Keratinocyte (primary cell): Measurements from ENCODE around the gene ODAD3. TPM values are rescaled to one million over a fixed set of nuclear protein-coding genes. Genes with fewer than 3 reads are reported as not detected.
"Not testable (repeated sequence)": the region's sequence is repeated elsewhere in the genome, so short reads cannot be mapped to it uniquely, and the experiment has no call there.

Source experiments
- DNase-seq: peaks from one replicate; pipeline ENCODE4 v3.0.0-alpha.2; 2011; ENCODE audit warnings: low read depth, missing footprints, low spot score
- FAIRE-seq: peaks from 2 replicates; lab custom pipeline; 2011; peaks lifted over from hg19 to GRCh38; lab: Jason Lieb, UNC
- H2AFZ ChIP-seq: 2 replicates; pipeline ENCODE4 v1.6.0; 2012; ENCODE audit warnings: low read length, control low read depth, inconsistent platforms; ENCODE audit not compliant: control insufficient read depth
- H3K27ac ChIP-seq: 2 replicates; pipeline ENCODE4 v1.5.1; 2011; ENCODE audit warnings: low read length; ENCODE audit not compliant: control insufficient read depth, insufficient read depth
- H3K27me3 ChIP-seq: 3 replicates; pipeline ENCODE4 v1.6.0; 2011; ENCODE audit warnings: low read length; ENCODE audit not compliant: control insufficient read depth, insufficient read depth; ENCODE audit errors: extremely low read depth
- H3K36me3 ChIP-seq, 2 experiments: 2 replicates in 1 of 2; 3 replicates in 1 of 2; pipeline ENCODE4 v1.5.1; 2011; ENCODE audit warnings: low read length in 2 of 2, mild to moderate bottlenecking in 1 of 2; ENCODE audit not compliant: control insufficient read depth in 2 of 2, insufficient read depth in 2 of 2; ENCODE audit errors: extremely low read depth in 1 of 2
- H3K4me1 ChIP-seq: 3 replicates; pipeline ENCODE4 v1.5.1; 2011; ENCODE audit warnings: low read length; ENCODE audit not compliant: control insufficient read depth, insufficient read depth; ENCODE audit errors: extremely low read depth
- H3K4me2 ChIP-seq: 3 replicates; pipeline ENCODE4 v1.6.0; 2011; ENCODE audit warnings: low read depth, low read length; ENCODE audit not compliant: control insufficient read depth, insufficient read depth; ENCODE audit errors: extremely low read depth
- H3K4me3 ChIP-seq, 3 experiments: fragments of 200-600 bp in 1 of 3; sonication (generic) in 1 of 3; 2 replicates in 2 of 3; 3 replicates in 1 of 3; pipeline ENCODE4 v1.5.1; 2011 to 2016; ENCODE audit warnings: low read length in 3 of 3, mild to moderate bottlenecking in 3 of 3, control low read depth in 2 of 3, inconsistent platforms in 1 of 3, low read depth in 1 of 3, mixed read lengths in 1 of 3, mixed run types in 1 of 3, moderate library complexity in 1 of 3; ENCODE audit not compliant: control insufficient read depth in 2 of 3, insufficient read depth in 2 of 3; ENCODE audit errors: extremely low read depth in 1 of 3
- H3K79me2 ChIP-seq: 2 replicates; pipeline ENCODE4 v1.6.0; 2012; ENCODE audit warnings: low read length; ENCODE audit not compliant: control insufficient read depth, insufficient read depth
- H3K9ac ChIP-seq: 3 replicates; pipeline ENCODE4 v1.6.0; 2011; ENCODE audit warnings: low read length; ENCODE audit not compliant: control insufficient read depth, insufficient read depth; ENCODE audit errors: extremely low read depth
- H3K9me1 ChIP-seq: 3 replicates; pipeline ENCODE4 v1.6.0; 2011; ENCODE audit warnings: low read length; ENCODE audit not compliant: control insufficient read depth, insufficient read depth; ENCODE audit errors: extremely low read depth
- H3K9me3 ChIP-seq: 2 replicates; pipeline ENCODE4 v1.5.1; 2012; ENCODE audit warnings: low read depth, low read length; ENCODE audit not compliant: control insufficient read depth
- H4K20me1 ChIP-seq: 3 replicates; pipeline ENCODE4 v1.6.0; 2011; ENCODE audit warnings: low read length; ENCODE audit not compliant: control insufficient read depth, insufficient read depth; ENCODE audit errors: extremely low read depth
- CTCF ChIP-seq, 3 experiments: IDR thresholded peaks in 1 of 3; conservative IDR thresholded peaks in 1 of 3; optimal IDR thresholded peaks in 1 of 3; 2 replicates in 2 of 3; 3 replicates in 1 of 3; pipeline versions ENCODE3 to v1.5.1; 2011; ENCODE audit warnings: low read length in 3 of 3, mild to moderate bottlenecking in 3 of 3, moderate library complexity in 2 of 3, control low read depth in 1 of 3, inconsistent platforms in 1 of 3; ENCODE audit not compliant: insufficient read depth in 2 of 3; ENCODE audit errors: extremely low read depth in 1 of 3
- EZH2 ChIP-seq: IDR thresholded peaks from one replicate; pipeline ENCODE4 v1.6.1; 2012; ENCODE audit warnings: inconsistent platforms, mild to moderate bottlenecking, low read length, moderate library complexity
- dilution Hi-C: fragments of 300-500 bp; cut with MboI; formaldehyde crosslinking; loops from one replicate; pipeline ENCODE4 v1.7.0; 2020; ENCODE audit warnings: low sequenced_read_pairs; ENCODE audit not compliant: extremely low pct_ligation_motif_present
- polyA plus RNA-seq, 5 experiments: library from polyadenylated mRNA; depleted of rRNA in 3 of 5; stranded (reverse) in 3 of 5; stranded (forward) in 1 of 5; unstranded in 1 of 5; fragments of >200 nt; gene quantifications; 1 replicate in 1 of 5; 2 replicates in 3 of 5; 3 replicates in 1 of 5; pipeline versions ENCODE4 v1.2.1 to v1.2.3, GENCODE V29; 2011 to 2012; ENCODE audit warnings: missing spikeins in 2 of 5, low read depth in 1 of 5, low replicate concordance in 1 of 5

ODAD3 gene
- polyA plus RNA-seq, 1 donor (not counting 4 experiments of a cell fraction or from before 2014, with no cell fraction given): 0.09 TPM

GRCh38 chr19:11475861-11476260 is 40.9 kb upstream of the ODAD3 start:
- no peak for DNase-seq
- Histone ChIP-seq H3K9me1 (no peaks in the 10 kb centered on the region), H3K27ac (no peak overlapping the region), H2AFZ (no peak overlapping the region), H3K9ac (no peak overlapping the region), H3K36me3 (no peaks in the 10 kb centered on the region), H3K27me3 (peaks cover 25% of the 10 kb centered on the region), H3K9me3 (no peaks in the 10 kb centered on the region), H3K4me2 (no peak overlapping the region), H3K4me3 (no peak overlapping the region), H3K79me2 (no peaks in the 10 kb centered on the region), H3K4me1 (no peaks in the 10 kb centered on the region), H4K20me1 (peaks cover 2% of the 10 kb centered on the region)
- TF ChIP-seq EZH2: no peak
- no peak for TF ChIP-seq CTCF (optimal IDR thresholded peaks at IDR 0.05 in 1 of 3, IDR thresholded peaks at IDR 0.05 in 1 of 3, conservative IDR thresholded peaks at IDR 0.05 in 1 of 3; ENCODE audit: extremely low read depth in 1 of 3, insufficient read depth in 2 of 3, low read length in 3 of 3)
- no peak for FAIRE-seq
- dilution Hi-C loops: no loop called here

- H3K4me2 ChIP-seq, H3K4me3 ChIP-seq, dilution Hi-C loops, DNase-seq, H3K4me1 ChIP-seq, H3K9me1 ChIP-seq, H2AFZ ChIP-seq, H3K79me2 ChIP-seq, H3K27ac ChIP-seq, H3K9me3 ChIP-seq, H4K20me1 ChIP-seq, FAIRE-seq, H3K9ac ChIP-seq, H3K36me3 ChIP-seq: not testable (repeated sequence)
- H3K27me3 ChIP-seq: peaks cover 21% of the 10 kb centered on the region
Measured at GRCh38 chr19:11475343-11475742, 40.4 kb upstream of the ODAD3 start.

- no peak for DNase-seq
- H3K36me3 ChIP-seq: no peaks in the 10 kb centered on the region
- H3K4me3 ChIP-seq: no peak overlapping the region
- H3K79me2 ChIP-seq: no peaks in the 10 kb centered on the region
- no peaks in the 10 kb centered on the region for H3K4me1 ChIP-seq
- H3K9me1 ChIP-seq: no peaks in the 10 kb centered on the region
- no peak overlapping the region for H3K9ac ChIP-seq
- FAIRE-seq: no peak
- no peak overlapping the region for H3K27ac ChIP-seq
- no peak for TF ChIP-seq EZH2
- peaks cover 10% of the 10 kb centered on the region for H3K27me3 ChIP-seq
- peaks cover 2% of the 10 kb centered on the region for H4K20me1 ChIP-seq
- dilution Hi-C loops: no loop called here
- no peak overlapping the region for H2AFZ ChIP-seq
- no peak overlapping the region for H3K4me2 ChIP-seq
- no peaks in the 10 kb centered on the region for H3K9me3 ChIP-seq
Measured at GRCh38 chr19:11473725-11474124, 38.8 kb upstream of the ODAD3 start.

- H4K20me1 ChIP-seq, H3K27ac ChIP-seq, DNase-seq, H3K4me3 ChIP-seq, H3K9me3 ChIP-seq, H3K9me1 ChIP-seq, H3K9ac ChIP-seq, H2AFZ ChIP-seq, H3K4me1 ChIP-seq, H3K36me3 ChIP-seq, H3K27me3 ChIP-seq, FAIRE-seq, dilution Hi-C loops, H3K79me2 ChIP-seq, H3K4me2 ChIP-seq: not testable (repeated sequence)
Measured at GRCh38 chr19:11468266-11468845, 33.4 kb upstream of the ODAD3 start.
